OCI-M1 (cell line): ENCODE results near the gene XIST.
"Not testable (repeated sequence)": the region's sequence is repeated elsewhere in the genome, so short reads cannot be mapped to it uniquely, and the experiment has no call there.

Experiments used
- DNase-seq: peaks from one replicate; lab custom pipeline; 2025; lab: John Stamatoyannopoulos, UW

Gene XIST

GRCh38 chrX:73839152-73839551, 13.4 kb downstream of the XIST start:
- no peak for DNase-seq

- no peak for DNase-seq
Measured at GRCh38 chrX:73838123-73838522, 14.4 kb downstream of the XIST start.

- DNase-seq, result no peak
Measured at GRCh38 chrX:73836956-73837477, 15.5 kb downstream of the XIST start.

DNA sequence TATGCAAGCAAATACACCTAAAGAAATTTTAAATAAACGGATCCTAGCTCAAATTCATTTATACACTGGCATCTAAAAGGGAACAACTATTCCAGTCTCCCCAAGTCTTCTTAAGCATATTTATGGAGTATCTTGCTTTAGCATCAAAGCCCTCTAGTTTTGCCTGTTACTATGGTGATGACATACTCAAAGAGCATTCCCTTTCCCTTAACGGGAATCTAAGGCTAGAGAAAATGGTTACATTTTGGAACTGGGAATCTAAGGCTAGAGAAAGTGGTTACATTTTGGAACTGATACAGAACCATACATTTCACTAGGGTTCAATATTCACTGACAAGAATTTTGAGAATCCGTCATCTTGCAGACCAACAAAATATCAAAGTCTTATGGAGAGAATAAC, 18.3 kb downstream of the XIST start:
- DNase-seq, result no peak

- no peak for DNase-seq
Measured at GRCh38 chrX:73832319-73832718, 20.2 kb downstream of the XIST start.

DNA sequence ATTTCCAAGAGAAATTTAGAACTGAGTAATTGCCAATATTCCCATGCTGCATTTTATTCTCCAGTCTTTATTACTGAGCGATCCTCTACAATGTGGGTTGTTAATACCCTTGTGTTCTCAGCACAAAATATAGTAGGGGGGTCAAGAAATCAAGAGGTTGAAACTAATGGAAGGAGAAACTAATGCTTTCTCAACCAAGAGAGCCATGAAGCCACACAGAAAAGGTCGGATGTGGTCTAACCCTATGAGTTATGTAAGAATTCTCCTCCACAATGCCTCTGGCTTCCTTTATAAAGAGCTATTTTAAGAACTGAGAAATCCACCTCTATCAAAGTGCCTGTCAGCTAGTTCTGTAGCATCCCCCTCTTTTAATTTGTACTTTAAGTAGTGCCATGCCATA, 21.0 kb downstream of the XIST start:
- DNase-seq, result no peak

- no peak for DNase-seq
Measured at GRCh38 chrX:73830489-73831414, 21.8 kb downstream of the XIST start.

DNA sequence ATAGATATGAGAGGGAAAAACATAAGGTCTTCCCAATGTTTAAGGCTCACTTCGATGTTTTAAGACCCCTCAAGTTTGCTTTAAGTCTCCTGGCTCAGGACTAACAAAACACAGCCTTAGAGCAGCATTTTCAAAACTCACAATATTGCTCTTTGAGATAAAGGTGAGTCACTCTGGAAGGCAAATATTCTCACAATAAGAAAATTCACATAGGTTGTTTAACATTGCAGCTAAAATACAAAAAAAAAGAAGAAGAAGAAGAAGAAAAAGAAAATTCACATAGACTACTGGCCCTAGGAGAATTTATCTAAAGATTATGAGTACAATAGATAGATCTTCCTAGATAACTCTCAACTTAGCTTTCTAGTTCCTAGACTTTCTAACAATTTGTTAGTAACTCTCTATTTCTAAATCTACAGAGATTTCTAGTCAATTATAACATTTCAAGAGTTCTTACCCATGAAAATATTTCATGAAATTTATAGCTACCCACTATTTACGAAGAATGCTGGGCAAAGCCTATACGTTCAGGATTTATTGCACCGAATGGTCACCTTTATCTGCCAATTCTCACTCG, 22.5 kb downstream of the XIST start:
- no peak for DNase-seq

- DNase-seq, result no peak
Measured at GRCh38 chrX:73828080-73828720, 24.3 kb downstream of the XIST start.

- DNase-seq, result no peak
Measured at GRCh38 chrX:73827406-73827805, 25.1 kb downstream of the XIST start.

GRCh38 chrX:73826996-73827395, 25.5 kb downstream of the XIST start:
- DNase-seq, result no peak

GRCh38 chrX:73825569-73825968, 26.9 kb downstream of the XIST start:
- no peak for DNase-seq

- no peak for DNase-seq
Measured at GRCh38 chrX:73823473-73824004, 29.0 kb downstream of the XIST start.

- no peak for DNase-seq
Measured at GRCh38 chrX:73822775-73823174, 29.7 kb downstream of the XIST start.

DNA sequence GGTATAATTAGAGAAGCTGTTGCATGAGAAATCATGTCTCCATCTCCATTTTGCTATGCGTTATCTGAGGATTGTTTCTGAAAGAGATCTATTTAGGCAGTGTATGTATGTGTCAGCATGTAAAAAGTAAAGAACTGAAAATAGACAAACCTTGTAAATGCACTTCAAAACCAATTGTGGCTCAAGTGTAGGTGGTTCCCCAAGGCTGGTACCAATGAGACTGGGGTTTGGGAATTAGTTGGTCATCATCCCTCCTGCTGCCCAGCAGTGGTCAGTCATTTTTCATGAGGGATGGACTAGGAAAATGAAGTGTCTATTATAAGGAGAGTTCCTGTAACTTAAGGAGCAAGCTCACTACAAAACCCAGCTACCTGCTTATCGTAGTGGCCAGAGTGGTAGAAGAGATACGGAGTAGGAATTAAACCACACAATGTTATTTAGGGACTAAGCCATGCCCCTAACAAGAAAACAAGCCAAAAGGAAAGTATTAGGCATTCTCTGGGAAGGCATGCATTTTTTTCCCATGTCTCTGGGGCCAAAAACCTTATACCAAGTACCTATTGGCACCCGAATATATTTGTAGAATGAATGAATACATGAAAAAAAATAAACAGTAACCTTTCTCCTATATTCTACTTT, 30.5 kb downstream of the XIST start:
- DNase-seq, result peak; percentile 0

DNA sequence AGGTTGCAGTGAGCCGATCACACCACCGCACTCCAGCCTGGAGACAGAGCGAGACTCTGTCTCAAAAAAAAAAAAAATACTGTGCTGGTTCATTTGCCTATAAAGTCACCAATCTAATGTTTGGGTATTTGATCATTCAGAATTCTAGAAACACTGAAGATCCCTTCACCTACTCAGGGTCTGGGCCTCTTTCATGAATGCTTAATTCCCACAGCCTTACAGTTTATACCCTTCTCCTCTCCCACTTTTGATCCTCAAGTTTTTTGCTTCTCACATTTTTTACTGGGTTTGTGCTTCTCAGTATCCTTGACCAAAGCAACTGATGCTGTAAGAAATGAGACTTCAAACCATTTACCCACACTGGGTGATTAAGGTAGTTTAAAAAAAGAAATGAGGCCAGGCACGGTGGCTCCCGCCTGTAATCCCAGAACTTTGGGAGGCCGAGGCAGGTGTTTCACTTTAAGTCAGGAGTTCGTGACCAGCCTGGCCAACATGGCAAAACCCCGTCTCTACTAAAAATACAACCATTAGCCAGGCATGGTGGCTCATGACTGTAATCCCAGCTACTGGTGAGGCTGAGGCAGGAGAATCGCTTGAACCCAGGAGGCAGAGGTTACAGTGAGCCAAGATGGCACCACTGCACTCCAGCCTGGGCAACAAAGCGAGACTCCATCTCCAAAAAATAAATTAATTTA, 32.5 kb downstream of the XIST start:
- DNase-seq, result not testable (repeated sequence)

- no peak for DNase-seq
Measured at GRCh38 chrX:73818200-73819116, 34.1 kb downstream of the XIST start.

GRCh38 chrX:73817393-73818199, 34.9 kb downstream of the XIST start:
- no peak for DNase-seq

DNA sequence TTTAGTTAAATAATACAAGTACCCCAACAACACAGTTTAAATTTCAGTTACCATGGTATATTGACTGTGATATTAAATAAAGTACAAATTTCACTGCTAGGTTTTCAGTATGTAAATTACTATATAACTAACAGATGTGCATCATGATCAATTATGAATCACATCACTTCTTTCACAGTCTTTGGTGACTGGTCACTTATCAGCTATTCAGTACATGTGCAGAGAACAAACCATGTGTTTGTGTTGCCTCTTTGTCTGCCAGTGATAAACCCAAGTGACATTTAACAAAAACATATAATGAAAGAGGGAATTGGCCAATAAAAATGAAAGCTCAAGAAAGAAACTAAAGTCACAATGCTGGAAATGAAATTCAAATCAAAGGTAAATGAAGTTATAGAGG, 40.3 kb downstream of the XIST start:
- no peak for DNase-seq
